ENCODE data around the gene PRDM1.

DNA sequence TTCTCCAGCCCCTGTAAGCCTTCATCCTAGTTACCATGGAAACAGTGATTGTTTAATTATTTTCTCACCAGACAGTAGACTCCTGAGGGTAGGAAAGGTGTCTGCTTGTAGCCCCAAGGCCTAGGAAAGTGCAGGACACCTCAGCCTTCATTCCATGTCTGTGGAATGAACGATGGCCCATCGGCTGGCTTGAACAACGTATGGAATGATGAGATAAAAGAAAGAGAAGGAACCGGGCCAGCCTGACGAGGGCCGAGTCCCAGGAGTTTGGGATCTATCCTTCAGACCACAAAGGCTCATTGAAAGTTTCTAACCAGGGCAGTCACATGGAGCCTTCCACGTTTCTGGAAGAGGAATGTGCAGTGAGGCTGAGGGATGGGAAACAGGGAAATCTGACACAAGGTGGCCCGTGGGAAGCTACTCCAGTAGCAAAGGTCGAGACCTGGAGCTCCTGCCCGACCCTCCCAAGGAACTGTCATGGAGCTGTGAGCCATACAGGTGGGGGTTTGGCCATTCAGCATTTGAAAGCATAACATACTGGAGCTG, 46.1 kb downstream of the PRDM1 start:
- TF ChIP-seq, protein P1, sequence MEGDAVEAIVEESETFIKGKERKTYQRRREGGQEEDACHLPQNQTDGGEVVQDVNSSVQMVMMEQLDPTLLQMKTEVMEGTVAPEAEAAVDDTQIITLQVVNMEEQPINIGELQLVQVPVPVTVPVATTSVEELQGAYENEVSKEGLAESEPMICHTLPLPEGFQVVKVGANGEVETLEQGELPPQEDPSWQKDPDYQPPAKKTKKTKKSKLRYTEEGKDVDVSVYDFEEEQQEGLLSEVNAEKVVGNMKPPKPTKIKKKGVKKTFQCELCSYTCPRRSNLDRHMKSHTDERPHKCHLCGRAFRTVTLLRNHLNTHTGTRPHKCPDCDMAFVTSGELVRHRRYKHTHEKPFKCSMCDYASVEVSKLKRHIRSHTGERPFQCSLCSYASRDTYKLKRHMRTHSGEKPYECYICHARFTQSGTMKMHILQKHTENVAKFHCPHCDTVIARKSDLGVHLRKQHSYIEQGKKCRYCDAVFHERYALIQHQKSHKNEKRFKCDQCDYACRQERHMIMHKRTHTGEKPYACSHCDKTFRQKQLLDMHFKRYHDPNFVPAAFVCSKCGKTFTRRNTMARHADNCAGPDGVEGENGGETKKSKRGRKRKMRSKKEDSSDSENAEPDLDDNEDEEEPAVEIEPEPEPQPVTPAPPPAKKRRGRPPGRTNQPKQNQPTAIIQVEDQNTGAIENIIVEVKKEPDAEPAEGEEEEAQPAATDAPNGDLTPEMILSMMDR (IDR thresholded peaks at IDR 0.05): no peak
- no peak for TF ChIP-seq POLR2A (IDR thresholded peaks at IDR 0.05)

Data from body of pancreas (tissue), 4 donors.